GM12878 (cell line): ENCODE measurements around the gene CYB561A3. TPM values are rescaled to one million over a fixed set of nuclear protein-coding genes. Genes with fewer than 3 reads are reported as not detected.

ENCODE experiments used
- ATF7 ChIP-seq: fragments of 450-650 bp; IDR thresholded peaks from 2 replicates; pipeline ENCODE4 v1.6.1; 2016; ENCODE audit warnings: low read depth, mild to moderate bottlenecking
- BHLHE40 ChIP-seq, 2 experiments: fragments of 450-650 bp in 1 of 2; IDR thresholded peaks; 2 replicates each; pipeline ENCODE4 v1.6.1; 2011 to 2017; ENCODE audit warnings: low read depth in 2 of 2, borderline replicate concordance in 1 of 2, improper control_type of control experiment in 1 of 2, low read length in 1 of 2, mild to moderate bottlenecking in 1 of 2
- EGR1 ChIP-seq, 2 experiments: IDR thresholded peaks; 1 replicate in 1 of 2; 2 replicates in 1 of 2; pipeline ENCODE4 v1.6.1; 2011 to 2012; ENCODE audit warnings: low read depth in 2 of 2, low read length in 2 of 2, borderline replicate concordance in 1 of 2, mild to moderate bottlenecking in 1 of 2, moderate library complexity in 1 of 2
- FOS ChIP-seq: IDR thresholded peaks from 3 replicates; pipeline ENCODE4 v1.6.1; 2011; ENCODE audit warnings: borderline replicate concordance; ENCODE audit not compliant: insufficient read length; ENCODE audit errors: extremely low read depth
- HDAC6 ChIP-seq: fragments of 200-600 bp; sonication (generic); IDR thresholded peaks from one replicate; pipeline ENCODE4 v1.8.0; 2017; ENCODE audit warnings: antibody characterized with exemption; ENCODE audit not compliant: unreplicated experiment
- PAX8 ChIP-seq: fragments of 450-650 bp; IDR thresholded peaks from 2 replicates; pipeline ENCODE4 v1.6.1; 2017; ENCODE audit warnings: mild to moderate bottlenecking, moderate library complexity
- SUPT20H ChIP-seq: IDR thresholded peaks from 2 replicates; pipeline ENCODE4 v1.6.1; 2011; ENCODE audit warnings: low read depth, mild to moderate bottlenecking, low read length, moderate library complexity, borderline replicate concordance; ENCODE audit not compliant: control insufficient read depth
- TBL1XR1 ChIP-seq: IDR thresholded peaks from 2 replicates; pipeline ENCODE4 v1.6.1; 2012; ENCODE audit warnings: low read depth, low read length, improper control_type of control experiment
- TCF12 ChIP-seq: IDR thresholded peaks from 2 replicates; pipeline ENCODE4 v1.6.1; 2011; ENCODE audit warnings: low read depth, mild to moderate bottlenecking, low read length
- YY1 ChIP-seq: IDR thresholded peaks from 2 replicates; pipeline ENCODE4 v1.6.1; 2011; ENCODE audit warnings: low read depth, mild to moderate bottlenecking, low read length
- ZNF217 ChIP-seq: fragments of 450-650 bp; IDR thresholded peaks from 2 replicates; pipeline ENCODE4 v1.6.1; 2017; ENCODE audit warnings: antibody characterized with exemption, mild to moderate bottlenecking
- ZNF384 ChIP-seq: IDR thresholded peaks from 2 replicates; pipeline ENCODE4 v1.6.1; 2012; ENCODE audit warnings: low read depth, mild to moderate bottlenecking, low read length, improper control_type of control experiment, borderline replicate concordance
- polyA plus RNA-seq, 11 experiments: library from polyadenylated mRNA; depleted of rRNA in 4 of 11; unstranded in 6 of 11; stranded (reverse) in 5 of 11; fragments of >200 nt; fragmentation: Nextera tagmentation in 4 of 11; fragmentation: Illumina TruSeq in 1 of 11; extraction: Ambion mirVana in 4 of 11; extraction: Trizol in 1 of 11; gene quantifications; 1 replicate in 1 of 11; 2 replicates in 10 of 11; pipeline versions ENCODE4 v1.2.1 to v1.2.3, GENCODE V29; 2011 to 2016; ENCODE audit warnings: inconsistent platforms in 2 of 11, missing spikeins in 2 of 11, low read depth in 1 of 11
- total RNA-seq, 4 experiments: library from RNA; depleted of rRNA in 3 of 4; stranded (reverse); fragments of >200 nt in 3 of 4; fragmentation: Illumina TruSeq in 1 of 4; extraction: Trizol in 1 of 4; gene quantifications; 2 replicates each; pipeline versions ENCODE4 v1.2.1 to v1.2.3, GENCODE V29; 2013 to 2021
- TF ChIP-seq, protein P1 (sequence below): fragments of 450-650 bp; IDR thresholded peaks from 2 replicates; pipeline ENCODE4 v1.6.1; 2018; ENCODE audit warnings: borderline replicate concordance, mild to moderate bottlenecking; ENCODE audit not compliant: partially characterized antibody
- TF ChIP-seq, protein P2 (sequence below): fragments of 450-650 bp; IDR thresholded peaks from 2 replicates; pipeline ENCODE4 v1.6.1; 2016; ENCODE audit warnings: mild to moderate bottlenecking
- TF ChIP-seq, protein P3 (sequence below): IDR thresholded peaks from 2 replicates; pipeline ENCODE4 v1.6.1; 2011; ENCODE audit warnings: mild to moderate bottlenecking, low read depth, low read length, moderate library complexity; ENCODE audit not compliant: insufficient replicate concordance
- TF ChIP-seq, protein P4 (sequence below): IDR thresholded peaks from 2 replicates; pipeline ENCODE4 v1.6.1; 2012; ENCODE audit warnings: improper control_type of control experiment, low read depth, low read length; ENCODE audit not compliant: insufficient replicate concordance

Gene CYB561A3
- total and polyA plus RNA-seq, 10 of the 15 experiments (the other 5 are each of a cell fraction or from before 2014, with no cell fraction given), result 40.1 to 169 (median 74.4) TPM

DNA sequence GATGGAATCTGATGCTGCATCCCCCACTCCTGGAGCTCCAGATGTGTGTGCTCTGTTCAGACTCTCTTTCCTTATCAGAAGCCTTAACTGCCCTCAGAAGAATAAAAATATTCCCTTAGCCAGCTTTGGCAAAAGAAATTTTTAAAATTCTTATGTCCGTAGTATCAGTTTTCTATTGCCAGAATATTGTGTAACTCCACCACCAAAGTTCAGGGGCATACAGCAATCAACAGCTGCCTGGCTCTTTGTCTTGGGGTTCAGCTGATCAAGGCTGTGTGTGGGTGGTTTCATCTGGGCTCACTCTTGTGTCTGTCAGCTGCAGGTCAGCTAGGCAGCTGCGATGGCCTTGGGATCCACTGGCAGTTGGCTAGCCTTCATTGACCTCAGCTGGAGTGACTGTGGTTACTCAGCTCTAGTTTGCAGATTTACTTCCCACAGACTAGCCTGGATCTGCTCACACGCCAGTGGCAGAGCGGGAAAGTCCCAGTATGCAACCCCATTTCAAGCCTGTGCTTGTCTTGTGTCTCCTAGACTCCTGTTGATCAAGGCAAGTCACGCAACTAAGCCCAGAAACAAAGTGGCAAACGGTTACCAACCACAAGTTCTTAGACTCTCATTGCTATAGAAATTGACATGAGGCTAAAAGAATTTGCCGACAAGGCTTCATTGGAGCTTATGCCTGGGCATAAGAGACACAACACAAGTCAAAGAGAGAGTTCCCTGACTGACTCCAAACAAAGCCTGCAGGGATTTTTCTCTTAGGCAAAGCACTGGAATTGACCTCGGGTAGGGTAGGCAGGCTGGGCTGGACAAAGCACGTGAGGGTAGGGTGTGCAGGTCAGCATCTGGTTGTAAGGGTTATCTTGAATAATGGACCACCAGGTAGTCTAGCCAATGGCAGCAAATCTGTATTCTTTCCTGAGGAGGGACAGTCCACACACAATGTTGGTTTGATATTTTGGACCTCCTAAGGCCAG lies 8.0 kb upstream of the CYB561A3 start (continued):
- TF ChIP-seq, protein P1, sequence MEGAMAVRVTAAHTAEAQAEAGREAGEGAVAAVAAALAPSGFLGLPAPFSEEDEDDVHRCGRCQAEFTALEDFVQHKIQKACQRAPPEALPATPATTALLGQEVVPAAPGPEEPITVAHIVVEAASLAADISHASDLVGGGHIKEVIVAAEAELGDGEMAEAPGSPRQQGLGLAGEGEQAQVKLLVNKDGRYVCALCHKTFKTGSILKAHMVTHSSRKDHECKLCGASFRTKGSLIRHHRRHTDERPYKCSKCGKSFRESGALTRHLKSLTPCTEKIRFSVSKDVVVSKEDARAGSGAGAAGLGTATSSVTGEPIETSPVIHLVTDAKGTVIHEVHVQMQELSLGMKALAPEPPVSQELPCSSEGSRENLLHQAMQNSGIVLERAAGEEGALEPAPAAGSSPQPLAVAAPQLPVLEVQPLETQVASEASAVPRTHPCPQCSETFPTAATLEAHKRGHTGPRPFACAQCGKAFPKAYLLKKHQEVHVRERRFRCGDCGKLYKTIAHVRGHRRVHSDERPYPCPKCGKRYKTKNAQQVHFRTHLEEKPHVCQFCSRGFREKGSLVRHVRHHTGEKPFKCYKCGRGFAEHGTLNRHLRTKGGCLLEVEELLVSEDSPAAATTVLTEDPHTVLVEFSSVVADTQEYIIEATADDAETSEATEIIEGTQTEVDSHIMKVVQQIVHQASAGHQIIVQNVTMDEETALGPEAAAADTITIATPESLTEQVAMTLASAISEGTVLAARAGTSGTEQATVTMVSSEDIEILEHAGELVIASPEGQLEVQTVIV, result no peak
- TF ChIP-seq YY1, result no peak; the same call in 1 of the 2 replicates
- no peak for TF ChIP-seq HDAC6
- TF ChIP-seq, protein P2, sequence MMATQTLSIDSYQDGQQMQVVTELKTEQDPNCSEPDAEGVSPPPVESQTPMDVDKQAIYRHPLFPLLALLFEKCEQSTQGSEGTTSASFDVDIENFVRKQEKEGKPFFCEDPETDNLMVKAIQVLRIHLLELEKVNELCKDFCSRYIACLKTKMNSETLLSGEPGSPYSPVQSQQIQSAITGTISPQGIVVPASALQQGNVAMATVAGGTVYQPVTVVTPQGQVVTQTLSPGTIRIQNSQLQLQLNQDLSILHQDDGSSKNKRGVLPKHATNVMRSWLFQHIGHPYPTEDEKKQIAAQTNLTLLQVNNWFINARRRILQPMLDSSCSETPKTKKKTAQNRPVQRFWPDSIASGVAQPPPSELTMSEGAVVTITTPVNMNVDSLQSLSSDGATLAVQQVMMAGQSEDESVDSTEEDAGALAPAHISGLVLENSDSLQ, result peak; percentile 84
- no peak for TF ChIP-seq TBL1XR1
- no peak for TF ChIP-seq FOS
- TF ChIP-seq PAX8, result no peak
- TF ChIP-seq ZNF384, result no peak
- TF ChIP-seq ZNF217, result no peak
- peak in 1 of 2 experiments; percentile 46; a peak in 1 of 3 replicates for TF ChIP-seq EGR1 (IDR thresholded peaks at IDR 0.05; ENCODE audit: borderline replicate concordance in 1 of 2, low read depth in 2 of 2, low read length in 2 of 2)
- peak; percentile 82 to 93; a peak in 3 of 4 replicates for TF ChIP-seq BHLHE40 (IDR thresholded peaks at IDR 0.05; ENCODE audit: borderline replicate concordance in 1 of 2, low read depth in 2 of 2, low read length in 1 of 2)
- TF ChIP-seq SUPT20H, result no peak
- TF ChIP-seq TCF12, result peak; percentile 99
- TF ChIP-seq ATF7, result peak; percentile 68; the same call in 1 of the 2 replicates
- TF ChIP-seq, protein P3, sequence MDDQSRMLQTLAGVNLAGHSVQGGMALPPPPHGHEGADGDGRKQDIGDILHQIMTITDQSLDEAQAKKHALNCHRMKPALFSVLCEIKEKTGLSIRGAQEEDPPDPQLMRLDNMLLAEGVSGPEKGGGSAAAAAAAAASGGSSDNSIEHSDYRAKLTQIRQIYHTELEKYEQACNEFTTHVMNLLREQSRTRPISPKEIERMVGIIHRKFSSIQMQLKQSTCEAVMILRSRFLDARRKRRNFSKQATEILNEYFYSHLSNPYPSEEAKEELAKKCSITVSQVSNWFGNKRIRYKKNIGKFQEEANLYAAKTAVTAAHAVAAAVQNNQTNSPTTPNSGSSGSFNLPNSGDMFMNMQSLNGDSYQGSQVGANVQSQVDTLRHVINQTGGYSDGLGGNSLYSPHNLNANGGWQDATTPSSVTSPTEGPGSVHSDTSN, result peak; percentile 71
- TF ChIP-seq, protein P4, sequence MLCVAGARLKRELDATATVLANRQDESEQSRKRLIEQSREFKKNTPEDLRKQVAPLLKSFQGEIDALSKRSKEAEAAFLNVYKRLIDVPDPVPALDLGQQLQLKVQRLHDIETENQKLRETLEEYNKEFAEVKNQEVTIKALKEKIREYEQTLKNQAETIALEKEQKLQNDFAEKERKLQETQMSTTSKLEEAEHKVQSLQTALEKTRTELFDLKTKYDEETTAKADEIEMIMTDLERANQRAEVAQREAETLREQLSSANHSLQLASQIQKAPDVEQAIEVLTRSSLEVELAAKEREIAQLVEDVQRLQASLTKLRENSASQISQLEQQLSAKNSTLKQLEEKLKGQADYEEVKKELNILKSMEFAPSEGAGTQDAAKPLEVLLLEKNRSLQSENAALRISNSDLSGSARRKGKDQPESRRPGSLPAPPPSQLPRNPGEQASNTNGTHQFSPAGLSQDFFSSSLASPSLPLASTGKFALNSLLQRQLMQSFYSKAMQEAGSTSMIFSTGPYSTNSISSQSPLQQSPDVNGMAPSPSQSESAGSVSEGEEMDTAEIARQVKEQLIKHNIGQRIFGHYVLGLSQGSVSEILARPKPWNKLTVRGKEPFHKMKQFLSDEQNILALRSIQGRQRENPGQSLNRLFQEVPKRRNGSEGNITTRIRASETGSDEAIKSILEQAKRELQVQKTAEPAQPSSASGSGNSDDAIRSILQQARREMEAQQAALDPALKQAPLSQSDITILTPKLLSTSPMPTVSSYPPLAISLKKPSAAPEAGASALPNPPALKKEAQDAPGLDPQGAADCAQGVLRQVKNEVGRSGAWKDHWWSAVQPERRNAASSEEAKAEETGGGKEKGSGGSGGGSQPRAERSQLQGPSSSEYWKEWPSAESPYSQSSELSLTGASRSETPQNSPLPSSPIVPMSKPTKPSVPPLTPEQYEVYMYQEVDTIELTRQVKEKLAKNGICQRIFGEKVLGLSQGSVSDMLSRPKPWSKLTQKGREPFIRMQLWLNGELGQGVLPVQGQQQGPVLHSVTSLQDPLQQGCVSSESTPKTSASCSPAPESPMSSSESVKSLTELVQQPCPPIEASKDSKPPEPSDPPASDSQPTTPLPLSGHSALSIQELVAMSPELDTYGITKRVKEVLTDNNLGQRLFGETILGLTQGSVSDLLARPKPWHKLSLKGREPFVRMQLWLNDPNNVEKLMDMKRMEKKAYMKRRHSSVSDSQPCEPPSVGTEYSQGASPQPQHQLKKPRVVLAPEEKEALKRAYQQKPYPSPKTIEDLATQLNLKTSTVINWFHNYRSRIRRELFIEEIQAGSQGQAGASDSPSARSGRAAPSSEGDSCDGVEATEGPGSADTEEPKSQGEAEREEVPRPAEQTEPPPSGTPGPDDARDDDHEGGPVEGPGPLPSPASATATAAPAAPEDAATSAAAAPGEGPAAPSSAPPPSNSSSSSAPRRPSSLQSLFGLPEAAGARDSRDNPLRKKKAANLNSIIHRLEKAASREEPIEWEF, result no peak
